NCI-H2171 (cell line): ENCODE measurements around the gene PRR23E.

Experiments
- DNase-seq: peaks from one replicate; lab custom pipeline; 2025; lab: John Stamatoyannopoulos, UW

PRR23E gene

DNA sequence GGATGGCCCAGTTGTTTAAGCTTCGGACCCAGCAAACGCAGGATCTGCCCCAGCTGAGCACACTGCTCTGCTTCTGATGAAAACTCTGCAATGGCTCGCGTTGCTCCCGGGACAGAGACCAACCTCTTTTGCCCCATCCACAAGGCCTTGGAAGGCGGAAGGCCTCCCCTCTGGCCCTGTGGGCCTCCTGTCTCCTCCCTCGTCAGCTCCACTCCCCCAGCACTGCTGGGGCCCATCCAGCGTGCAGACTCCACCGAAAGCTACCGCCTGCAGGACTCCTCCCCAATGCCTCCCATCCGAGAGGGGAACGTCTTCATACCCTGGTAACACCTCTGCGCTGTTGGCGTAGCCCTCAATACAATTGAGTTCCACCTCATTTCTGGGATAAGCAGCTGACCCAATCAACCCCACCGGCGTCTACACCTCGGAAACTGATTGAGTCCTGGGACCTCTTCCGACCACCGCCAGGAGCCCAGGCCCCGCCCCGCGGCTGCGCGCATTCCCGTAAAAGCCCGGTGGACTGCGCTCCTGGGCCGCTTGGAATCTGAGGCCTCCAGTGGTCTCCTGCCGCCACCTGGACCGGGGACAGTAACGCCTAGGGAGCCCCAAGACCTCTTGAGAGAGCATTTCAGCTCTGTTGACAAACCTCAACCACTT, at the start of gene PRR23E:
TSS of gene PRR23E (plus strand) at position 556 of the 657 bp plus-strand sequence. CDS start 3,555 bp downstream, outside the sequence.
- no peak for DNase-seq

DNA sequence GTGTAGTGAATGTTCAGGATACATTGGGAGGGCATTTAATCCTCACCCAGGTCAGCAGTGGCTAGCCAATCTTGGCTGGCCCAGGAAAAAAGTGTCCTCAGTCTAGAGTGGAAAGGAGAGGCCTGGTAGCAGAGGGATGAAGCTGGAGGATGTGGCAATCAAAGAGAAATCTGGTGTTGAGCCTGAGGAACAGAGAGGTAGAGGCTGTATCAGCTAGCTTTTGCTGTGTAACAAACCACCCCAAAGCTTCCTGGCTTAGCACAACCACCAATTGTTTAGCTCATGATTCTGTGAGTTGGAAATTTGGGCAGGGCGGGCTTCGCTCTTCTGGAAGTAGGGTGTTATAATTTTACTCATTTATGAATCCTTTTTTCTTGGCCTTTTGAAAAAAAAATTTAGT, 49.8 kb upstream of the PRR23E start:
- no peak for DNase-seq

- DNase-seq = no peak
Measured at GRCh38 chr3:127144631-127145030, 48.3 kb upstream of the PRR23E start.

GRCh38 chr3:127145266-127145665, 47.7 kb upstream of the PRR23E start:
- no peak for DNase-seq

- DNase-seq = no peak
Measured at GRCh38 chr3:127147291-127147885, 45.5 kb upstream of the PRR23E start.

- no peak for DNase-seq
Measured at GRCh38 chr3:127149621-127150310, 43.2 kb upstream of the PRR23E start.

- no peak for DNase-seq
Measured at GRCh38 chr3:127150513-127151250, 42.2 kb upstream of the PRR23E start.

DNA sequence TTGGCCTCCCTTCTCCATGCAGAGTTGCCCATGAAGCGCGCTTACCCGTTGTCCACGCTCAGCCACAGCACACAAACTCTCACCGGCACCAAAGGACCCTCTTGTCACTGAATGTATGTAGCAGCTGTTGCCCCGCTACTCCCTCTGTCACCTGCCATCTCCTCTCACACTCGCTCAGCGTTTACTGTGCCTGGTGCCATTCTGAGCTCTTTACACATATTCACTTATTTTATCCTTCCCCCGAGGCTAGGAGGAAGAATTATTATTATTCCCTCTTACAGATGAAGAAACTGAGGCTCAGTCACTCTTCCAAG, 41.7 kb upstream of the PRR23E start:
- DNase-seq = no peak

DNA sequence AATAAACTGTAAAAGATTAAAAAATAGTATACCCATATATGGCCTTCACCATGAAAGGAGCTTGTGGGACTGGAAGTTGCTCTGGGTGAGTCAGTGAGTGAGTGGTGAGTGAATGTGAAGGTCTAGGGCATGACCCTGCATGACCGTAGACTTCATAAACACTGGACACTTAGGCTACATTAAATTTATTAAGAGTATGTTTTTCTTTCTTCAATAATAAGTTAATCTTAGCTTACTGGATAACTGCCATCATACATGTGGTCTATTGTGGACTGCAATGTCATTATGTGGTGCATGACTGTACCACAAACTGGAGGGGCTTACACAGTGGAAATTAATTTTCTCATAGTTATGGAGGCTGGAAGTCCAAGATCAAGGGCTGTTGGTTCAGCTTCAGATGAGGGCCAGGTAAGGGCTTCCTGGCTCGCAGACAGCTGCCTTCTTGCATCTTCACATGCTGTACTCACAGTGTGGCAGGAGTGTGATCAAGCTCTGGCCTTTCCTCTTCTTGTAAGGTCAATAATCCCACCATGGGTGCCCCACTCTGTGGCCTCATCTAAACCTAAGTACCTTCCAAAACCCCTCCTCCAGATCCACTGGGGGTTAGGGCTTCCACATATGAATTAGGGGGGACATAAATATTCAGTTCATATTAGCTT, 40.8 kb upstream of the PRR23E start:
- DNase-seq = no peak

DNA sequence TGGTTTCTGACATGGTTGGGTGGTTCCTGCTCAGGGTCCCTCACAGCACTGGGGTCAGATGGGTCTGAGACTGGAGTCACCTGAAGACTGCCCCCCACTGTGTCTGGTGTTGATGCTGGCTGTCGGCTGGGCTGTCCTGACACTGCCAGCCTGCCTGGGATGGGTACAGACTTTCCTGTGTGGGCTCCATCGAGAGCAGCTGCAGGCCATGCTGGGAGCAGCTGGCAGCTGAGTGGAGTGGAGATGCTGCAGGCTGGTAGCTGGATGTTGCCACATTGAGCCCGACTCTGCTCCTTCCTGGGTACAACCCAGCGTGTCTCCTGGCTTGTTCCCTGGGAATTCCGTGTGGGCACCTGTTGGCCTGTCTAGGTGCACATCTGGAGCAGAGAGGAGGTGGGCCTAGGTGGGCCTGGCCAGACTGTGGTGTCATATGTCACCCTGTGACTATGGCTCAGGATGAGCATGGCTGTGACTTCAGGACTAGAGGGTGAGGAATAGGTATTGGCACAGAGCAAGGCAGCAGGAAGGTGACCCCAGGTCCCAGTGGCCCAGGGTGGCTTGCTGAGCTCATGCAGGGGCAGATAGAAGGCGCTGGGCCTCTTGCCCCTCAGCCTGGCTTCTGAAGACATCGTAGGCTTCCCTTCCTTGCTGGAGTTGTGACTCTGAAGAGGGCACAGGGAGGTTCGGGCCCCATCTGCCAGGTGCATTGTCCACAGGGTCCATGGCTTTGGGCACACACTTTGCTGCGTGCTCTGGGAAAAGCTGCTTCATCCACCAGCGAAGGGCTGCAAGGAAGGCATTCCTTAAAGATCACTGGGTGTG, 40.0 kb upstream of the PRR23E start:
- peak; percentile 33 for DNase-seq

DNA sequence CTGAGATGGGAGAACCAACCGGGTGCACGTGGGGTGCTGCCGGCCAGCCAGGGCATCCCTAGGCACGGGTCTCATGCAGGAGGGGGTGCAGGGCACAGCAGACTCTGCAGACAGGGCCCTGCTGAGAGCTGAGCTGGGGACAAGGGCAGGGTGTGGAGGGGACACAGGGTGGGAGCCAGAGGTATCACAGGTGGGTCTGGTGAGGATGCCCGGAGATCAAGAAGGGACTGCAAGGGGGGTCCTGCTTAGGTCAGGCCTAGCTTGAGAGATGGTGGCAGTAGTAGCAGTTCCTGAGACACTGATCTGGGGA, 39.5 kb upstream of the PRR23E start:
- no peak for DNase-seq

DNA sequence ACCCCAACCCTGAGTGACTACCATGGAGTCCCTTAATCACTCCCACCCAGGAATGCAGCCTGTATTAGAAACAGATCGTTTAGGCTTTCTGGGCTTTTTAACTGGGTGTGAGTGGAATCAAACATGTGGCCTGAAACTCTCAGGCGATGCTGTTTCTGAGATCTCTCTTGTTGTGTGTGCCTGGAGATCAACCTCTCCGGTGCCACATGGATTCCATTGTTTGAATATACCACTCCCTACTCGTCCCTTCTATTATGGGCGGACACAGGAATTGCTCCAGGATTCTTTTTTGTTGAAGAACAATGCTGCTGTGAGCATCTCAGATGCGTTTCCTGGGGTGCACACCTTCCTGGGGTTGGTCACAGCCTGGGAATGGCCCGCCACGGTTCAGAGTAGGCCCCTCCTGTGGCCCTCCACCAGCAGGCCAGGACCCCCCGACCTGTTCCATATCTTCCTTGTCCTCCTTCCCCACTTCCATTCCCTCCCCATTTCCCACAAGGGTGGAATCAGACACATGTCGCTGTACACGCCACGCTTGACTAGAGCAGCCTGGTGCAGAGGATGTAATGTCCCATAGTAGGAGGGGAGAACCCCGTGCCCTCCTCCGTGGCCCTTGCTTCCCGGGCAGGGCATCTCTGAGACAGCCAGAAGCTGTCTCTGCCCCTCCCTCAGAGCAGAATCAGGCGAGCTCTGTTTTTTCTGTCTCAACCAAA, 36.4 kb upstream of the PRR23E start:
- no peak for DNase-seq

GRCh38 chr3:127157171-127157828, 35.6 kb upstream of the PRR23E start:
- DNase-seq = peak; percentile 83

- no peak for DNase-seq
Measured at GRCh38 chr3:127158614-127159229, 34.2 kb upstream of the PRR23E start.

DNA sequence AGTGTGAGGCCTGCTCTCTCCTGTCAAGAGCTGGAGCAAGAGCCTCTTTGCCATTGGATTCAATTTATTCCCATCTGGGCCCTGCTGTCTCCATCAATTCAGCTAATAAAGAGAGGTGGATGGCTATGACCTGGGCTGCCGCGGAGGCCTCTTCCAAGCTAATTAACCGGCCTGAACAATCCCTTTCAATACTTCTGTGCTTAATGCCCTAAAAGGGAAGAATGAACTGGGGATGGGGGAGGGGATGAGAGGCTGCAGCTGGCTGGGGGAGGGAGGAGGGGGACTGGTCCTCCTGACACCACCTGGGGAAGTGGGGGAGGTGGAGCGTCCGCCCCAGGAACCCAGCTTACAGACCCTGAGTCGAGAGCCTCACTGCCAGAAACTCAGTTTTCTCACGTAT, 33.4 kb upstream of the PRR23E start:
- peak; percentile 68 for DNase-seq

DNA sequence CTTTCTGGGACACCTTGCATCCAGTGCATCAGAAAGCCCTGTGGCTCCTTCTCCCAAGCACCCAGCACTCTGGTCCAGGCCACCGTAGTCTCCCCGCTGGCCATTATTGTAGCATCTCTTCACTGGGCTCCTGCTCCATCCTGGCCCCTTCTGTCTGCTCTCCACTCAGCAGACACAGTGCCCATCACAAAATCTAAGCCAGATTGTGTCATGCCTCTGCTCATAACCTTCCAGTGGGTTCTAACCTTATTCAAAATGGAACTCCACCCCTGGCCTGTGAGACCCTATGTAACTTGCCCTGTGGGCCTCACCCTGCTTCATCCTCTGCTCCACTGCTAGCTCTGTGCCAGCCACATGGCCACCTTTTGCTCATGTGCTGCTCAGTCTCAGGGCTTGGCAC, 31.7 kb upstream of the PRR23E start:
- no peak for DNase-seq

DNA sequence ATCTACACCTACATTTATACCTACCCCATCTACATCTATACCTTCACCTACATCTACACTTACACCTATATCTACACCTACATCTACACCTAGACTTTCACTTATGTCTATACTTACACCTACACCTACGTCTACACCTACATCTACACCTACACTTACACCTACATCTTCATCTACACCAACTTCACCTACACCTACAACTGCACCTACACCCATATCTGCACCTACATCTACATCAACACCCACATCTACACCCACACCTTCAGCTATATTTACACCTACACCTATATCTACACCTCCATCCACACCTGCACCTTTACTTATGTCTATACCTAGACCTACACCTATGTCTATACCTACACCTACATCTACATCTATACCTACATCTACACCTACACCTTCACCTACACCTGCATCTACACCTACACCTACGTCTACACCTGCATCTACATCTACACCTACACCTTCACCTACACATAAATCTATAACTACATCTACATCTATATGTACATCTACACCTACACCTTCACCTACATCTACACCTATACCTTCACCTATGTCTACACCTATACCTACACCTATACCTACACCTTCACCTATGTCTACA, 30.9 kb upstream of the PRR23E start:
- no peak for DNase-seq

DNA sequence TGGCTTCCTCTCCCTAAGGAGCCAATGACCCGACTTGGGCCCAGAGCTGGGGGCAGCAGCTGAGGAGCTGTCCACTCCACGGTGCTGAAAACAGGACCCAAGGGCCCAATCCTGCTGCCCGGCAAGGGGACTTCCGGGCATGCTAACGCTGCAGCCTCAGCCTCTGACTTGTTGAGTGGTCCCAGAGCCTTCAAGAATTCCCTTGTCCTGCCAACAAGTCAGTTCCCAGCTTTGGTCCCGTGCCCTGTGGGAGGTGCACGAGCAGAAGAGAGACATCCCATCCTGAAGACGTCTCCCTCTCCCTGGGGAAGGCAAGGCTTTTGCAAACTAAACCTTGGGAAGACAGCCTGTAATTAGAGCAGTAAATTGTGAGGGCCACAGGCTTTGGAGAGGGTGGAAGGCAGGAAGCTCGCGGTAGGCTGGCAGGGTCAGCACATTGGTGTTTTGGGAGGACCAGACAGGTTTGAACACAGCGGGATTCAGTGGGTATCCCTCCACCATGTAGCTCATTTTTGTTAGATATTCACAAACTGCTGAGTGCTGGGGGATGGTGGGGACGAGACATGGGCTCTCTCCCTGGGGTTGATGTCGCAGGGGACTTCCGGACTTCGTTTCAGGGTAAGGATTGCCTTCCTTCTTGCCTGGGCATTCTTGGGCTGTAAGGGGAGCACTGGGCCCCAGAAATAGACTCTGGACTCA, 29.8 kb upstream of the PRR23E start:
- no peak for DNase-seq

DNA sequence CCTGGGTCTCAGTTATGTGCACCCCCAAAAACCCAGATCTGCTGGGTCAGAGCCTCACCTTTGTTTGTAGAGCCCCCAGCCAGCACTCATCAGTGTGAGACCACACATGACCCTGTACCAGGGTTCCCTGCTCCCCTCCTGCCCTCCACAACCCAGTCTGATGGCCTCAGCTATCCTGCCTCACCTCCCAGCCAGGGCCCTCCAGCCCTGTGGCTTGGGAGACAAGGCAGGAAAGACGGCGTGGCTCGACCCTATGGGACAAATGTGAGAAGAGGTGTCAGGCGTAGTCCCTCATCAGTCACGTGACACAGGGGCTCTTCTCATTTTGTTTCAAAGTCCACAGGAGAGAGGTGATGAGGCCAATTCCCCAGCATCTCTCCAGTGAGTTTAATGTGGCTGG, 28.3 kb upstream of the PRR23E start:
- DNase-seq = no peak
